GM18858 (cell line): ENCODE data around the gene FAM83D.
A peak's percentile ranks its signal among the peaks of the same experiment; 100 is the strongest.
"Not testable (repeated sequence)": the region's sequence is repeated elsewhere in the genome, so short reads cannot be mapped to it uniquely, and the experiment has no call there.

ENCODE experiments used
- ATAC-seq: cut with Tn5 transposase; IDR thresholded peaks from one replicate; pipeline ENCODE4 v1.9.1; 2021; ENCODE audit not compliant: unreplicated experiment

Gene FAM83D

GRCh38 chr20:38963745-38964144 lies 37.5 kb downstream of the FAM83D start:
- ATAC-seq = no peak

GRCh38 chr20:38965264-38965663 lies 39.0 kb downstream of the FAM83D start:
- ATAC-seq = no peak

GRCh38 chr20:38968090-38968489 lies 41.9 kb downstream of the FAM83D start:
- no peak for ATAC-seq

- no peak for ATAC-seq
Measured at GRCh38 chr20:38969708-38970107, 43.5 kb downstream of the FAM83D start.

- no peak for ATAC-seq
Measured at GRCh38 chr20:38970302-38970701, 44.1 kb downstream of the FAM83D start.

- no peak for ATAC-seq
Measured at GRCh38 chr20:38973107-38973506, 46.9 kb downstream of the FAM83D start.

GRCh38 chr20:38973645-38974044 lies 47.4 kb downstream of the FAM83D start:
- no peak for ATAC-seq

- ATAC-seq = no peak
Measured at GRCh38 chr20:38975539-38976120, 49.4 kb downstream of the FAM83D start.

GRCh38 chr20:38979434-38979833 lies 53.2 kb downstream of the FAM83D start:
- no peak for ATAC-seq

- no peak for ATAC-seq
Measured at GRCh38 chr20:38979842-38980241, 53.6 kb downstream of the FAM83D start.

GRCh38 chr20:38982291-38982690 lies 56.1 kb downstream of the FAM83D start:
- no peak for ATAC-seq

- no peak for ATAC-seq
Measured at GRCh38 chr20:38985060-38985459, 58.8 kb downstream of the FAM83D start.

GRCh38 chr20:38985603-38986170 lies 59.5 kb downstream of the FAM83D start:
- no peak for ATAC-seq

- no peak for ATAC-seq
Measured at GRCh38 chr20:38986663-38987062, 60.4 kb downstream of the FAM83D start.

GRCh38 chr20:38987777-38988176 lies 61.6 kb downstream of the FAM83D start:
- peak; percentile 73 for ATAC-seq

GRCh38 chr20:38990728-38991127 lies 64.5 kb downstream of the FAM83D start:
- no peak for ATAC-seq

- no peak for ATAC-seq
Measured at GRCh38 chr20:38991814-38992704, 65.8 kb downstream of the FAM83D start.

- ATAC-seq = no peak
Measured at GRCh38 chr20:38995536-38996044, 69.4 kb downstream of the FAM83D start.

- ATAC-seq = not testable (repeated sequence)
Measured at GRCh38 chr20:38996866-38997265, 70.6 kb downstream of the FAM83D start.

- peak; percentile 75 for ATAC-seq
Measured at GRCh38 chr20:38997622-38998021, 71.4 kb downstream of the FAM83D start.

- no peak for ATAC-seq
Measured at GRCh38 chr20:38999217-38999616, 73.0 kb downstream of the FAM83D start.
